GM11168 (cell line): ENCODE data around the gene MEIS3.

Experiments
- in situ Hi-C: fragments of 300-500 bp; cut with MboI; formaldehyde crosslinking; loops from one replicate; pipeline ENCODE4 v1.12.0; 2022; ENCODE audit warnings: low sequenced_read_pairs; ENCODE audit not compliant: unreplicated experiment

MEIS3 gene

DNA sequence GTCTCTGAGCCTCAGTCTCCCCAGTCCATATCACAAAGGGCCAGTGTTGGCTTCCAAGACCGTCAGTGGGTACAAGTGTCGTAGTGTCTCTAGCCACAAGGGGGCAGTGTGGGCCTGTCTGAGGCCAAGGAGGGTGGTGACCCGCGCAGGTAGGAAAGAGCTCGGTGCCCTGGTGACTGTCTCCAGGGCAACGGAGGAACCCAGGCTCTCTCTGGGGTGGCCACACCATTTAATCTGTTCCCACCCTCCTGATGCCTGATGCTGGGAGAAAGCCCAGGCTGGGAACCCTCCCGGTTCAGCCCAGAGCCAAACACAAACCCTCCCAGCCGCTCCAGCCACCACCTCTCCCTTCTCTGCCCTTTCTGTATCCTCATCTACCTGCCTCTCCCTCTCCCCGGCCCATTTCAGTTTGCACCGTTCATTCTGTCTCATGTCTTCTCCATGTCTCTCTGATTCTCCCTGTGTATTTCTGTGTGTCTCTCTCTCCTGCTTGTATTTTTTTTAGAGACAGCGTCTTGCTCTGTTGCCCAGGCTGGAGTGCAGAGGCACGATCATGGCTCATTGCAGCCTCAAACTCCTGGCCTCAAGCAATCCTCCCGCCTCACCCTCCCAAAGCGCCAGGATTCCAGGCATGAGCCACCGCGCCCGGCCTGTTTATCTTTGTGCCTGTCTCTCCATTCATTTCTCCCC is 17.5 kb upstream of the MEIS3 start:
- in situ Hi-C loops = loop anchor here (5.0 kb wide), 2 partner anchors 35 to 255 kb away; partner anchors contain the start of gene SLC8A2

DNA sequence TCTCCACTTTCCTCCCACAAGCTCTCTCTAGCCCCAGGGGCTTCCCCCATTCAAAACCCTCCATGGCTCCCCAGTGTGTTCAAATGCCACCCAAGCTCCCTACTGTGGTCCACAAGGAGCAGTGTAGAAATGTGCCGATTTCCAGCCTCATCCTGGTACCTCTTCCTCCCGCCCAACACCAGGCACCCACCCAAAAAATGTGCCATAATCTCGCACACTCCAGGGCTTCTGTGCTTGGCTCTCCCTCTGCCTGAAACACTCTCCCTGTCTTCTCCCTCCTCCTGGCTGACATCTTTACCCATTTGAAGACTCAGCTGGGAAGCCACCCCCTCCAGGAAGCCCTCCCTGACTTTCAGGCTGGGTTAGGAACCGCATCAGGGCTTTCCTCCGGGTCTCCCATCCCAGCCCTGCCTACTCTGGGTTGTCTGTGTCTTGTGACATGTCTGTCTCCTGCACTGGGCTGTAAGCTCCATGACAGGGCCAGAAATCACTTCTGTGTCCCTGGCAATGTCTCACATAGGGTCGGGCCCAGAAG is 16.6 kb upstream of the MEIS3 start:
- in situ Hi-C loops = loop anchor here (5.0 kb wide), 2 partner anchors 36 to 256 kb away; partner anchors contain the start of gene SLC8A2

DNA sequence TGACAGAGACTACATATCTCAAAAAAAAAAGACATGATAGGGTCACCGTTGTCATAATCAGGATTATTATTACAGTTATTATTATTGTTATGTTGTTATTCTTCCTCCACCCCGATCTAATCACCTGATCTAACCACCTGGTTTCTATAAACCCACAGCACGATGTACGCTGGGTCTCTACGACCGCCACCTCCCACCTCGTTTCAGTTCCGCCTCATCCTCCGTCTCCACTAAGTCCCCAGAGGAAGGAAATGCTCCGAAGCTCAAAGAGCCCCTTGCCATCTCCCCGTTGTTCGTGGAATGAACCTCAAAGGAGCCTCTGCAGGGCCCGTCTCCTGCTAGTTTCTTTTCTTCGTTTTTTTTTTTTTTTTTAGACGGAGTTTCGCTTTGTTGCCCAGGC is 15.9 kb upstream of the MEIS3 start:
- in situ Hi-C loops = loop anchor here (5.0 kb wide), 2 partner anchors 37 to 257 kb away; partner anchors contain the start of gene SLC8A2

DNA sequence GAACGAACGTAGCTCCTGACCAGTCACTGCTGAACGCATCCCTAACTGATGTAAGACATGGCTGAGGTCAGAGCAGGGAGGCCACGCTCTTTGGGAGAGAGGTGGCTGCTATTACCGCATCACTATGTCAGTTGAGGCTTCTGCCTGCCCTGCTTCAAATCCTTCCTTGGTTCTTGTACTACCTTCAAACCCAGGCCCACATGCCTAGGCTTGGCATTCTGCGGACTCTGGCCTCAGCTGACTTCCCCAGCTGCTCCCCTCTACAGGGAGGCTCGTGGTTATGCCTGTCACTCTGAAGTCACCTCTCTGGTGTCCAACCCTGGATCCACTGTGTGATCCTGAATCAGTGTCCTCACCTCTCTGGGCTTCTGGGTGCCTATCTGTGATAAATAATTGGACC is 14.8 kb upstream of the MEIS3 start:
- in situ Hi-C loops = no loop called here

DNA sequence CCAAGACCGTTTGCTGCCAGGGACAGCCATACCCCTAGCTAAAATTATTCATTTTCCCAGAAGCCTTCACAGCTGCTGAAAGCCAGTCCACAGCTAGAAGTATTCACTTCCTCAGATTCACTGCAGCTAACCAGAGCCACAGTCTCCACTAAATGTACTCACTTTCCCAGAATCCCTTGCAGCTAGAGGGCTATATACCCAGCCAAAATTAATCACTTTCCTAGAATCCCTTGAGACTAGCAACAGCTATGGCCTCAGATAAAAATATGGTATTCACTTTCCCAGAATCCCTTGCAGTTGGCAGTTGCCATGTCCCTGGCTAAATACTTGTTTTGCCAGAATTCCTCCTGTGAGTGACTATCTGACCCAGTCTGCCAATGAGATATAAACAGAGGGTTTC is 13.8 kb upstream of the MEIS3 start:
- in situ Hi-C loops = no loop called here

DNA sequence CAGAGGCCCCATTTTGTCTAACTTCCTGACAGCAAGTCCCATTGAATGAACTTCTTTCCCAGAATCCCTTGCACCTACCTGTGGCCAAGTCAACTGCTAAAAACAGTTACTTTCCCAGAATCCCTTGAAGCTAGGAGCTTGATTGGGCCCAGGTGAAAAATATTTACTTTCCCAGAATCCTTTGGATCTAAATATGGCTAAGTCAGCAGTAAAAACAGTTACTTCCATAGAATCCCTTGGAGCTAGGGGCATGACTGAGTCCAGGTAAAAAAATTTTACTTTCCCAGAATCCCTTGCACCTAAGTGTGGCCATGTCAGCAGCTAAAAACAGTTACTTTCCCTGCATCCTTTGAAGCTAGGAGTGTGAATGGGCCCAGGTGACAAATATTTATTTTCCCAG is 13.2 kb upstream of the MEIS3 start:
- in situ Hi-C loops = no loop called here

DNA sequence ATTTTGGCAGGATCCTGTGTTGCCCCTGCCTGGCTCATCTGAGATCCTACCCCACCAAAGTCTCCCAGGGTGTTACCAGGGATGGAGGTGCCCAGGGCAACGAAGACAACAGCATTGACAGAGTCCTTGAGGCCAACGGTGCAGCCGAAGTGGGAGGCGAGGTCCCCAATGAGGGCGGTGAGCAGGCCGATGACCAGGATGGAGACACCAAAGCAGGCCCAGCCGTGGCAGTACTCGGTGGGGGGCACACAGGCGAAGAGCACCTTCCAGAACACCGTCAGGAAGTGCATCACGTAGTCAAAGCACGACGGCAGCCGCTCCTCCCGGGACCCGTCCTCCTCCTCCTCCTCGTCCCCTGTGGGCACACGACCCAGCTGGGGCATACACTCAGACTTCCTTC is 12.8 kb upstream of the MEIS3 start:
- in situ Hi-C loops = no loop called here

DNA sequence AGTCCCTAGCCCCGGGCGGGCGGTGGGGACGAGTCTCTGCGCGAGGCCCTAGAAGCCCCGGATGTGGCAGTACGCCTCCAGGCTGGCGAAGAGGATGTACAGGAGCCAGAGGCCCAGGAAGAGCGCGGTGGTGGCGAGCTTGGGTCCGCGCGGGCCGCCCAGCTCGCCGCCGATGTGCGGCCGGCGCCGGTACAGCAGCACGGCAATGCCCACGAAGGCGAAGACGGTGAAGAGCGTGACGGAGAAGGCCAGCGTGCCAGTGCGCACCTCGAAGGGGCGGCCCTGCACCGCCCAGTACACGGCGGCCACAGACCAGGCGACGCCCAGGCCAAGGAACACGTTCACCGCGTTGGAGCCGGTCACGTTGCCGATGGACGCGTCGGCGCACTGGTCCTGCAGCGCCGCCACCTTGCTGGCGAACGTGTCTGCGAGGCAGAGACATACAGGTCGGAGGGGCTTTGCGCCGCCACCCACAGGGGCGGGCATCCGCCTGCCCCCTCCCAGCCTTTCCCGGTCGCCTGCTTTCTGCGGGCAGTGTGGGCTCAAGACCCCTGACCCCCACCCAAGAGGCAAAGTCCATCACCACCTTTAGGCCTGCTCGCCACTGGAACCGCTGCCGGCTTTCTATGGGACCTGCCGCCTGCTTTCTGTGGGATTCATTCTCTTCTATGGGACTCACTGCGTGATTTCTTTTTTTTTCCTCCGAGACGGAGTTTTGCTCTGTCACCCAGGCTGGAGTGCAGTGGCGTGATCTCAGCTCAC is 10.9 kb upstream of the MEIS3 start:
- in situ Hi-C loops = no loop called here

DNA sequence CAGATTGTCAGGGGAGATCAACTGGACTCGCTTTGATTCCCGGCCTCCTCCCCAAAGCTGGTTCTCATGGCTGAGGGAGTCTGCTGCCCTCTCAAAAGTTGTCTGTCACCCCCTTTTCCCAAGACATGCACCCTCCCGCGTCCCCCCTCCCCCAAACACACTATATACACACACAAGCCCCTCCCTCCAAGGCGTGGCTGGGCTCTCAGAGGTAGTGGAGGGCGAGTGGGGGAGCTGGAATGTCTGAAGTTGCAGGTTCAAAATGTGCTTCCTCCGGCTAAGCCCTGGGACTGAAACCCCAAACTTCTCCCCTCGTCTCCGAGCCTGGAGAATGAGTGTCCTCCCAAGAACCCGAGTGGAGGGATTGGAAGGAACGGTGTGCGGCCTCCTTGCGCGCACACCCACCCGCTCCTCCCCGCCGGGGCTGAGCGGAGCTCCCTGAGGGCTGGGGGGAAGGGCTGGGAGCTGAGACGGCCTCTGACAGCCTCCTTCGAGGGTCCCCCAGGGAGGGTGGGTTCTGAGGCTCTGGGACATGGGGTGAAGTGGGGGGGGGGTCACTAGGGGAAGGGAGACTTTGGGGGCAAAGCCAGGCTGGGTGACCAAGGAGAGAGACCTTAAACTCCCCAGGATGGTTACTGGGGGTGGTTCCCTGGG is 9.9 kb upstream of the MEIS3 start:
- in situ Hi-C loops = no loop called here

DNA sequence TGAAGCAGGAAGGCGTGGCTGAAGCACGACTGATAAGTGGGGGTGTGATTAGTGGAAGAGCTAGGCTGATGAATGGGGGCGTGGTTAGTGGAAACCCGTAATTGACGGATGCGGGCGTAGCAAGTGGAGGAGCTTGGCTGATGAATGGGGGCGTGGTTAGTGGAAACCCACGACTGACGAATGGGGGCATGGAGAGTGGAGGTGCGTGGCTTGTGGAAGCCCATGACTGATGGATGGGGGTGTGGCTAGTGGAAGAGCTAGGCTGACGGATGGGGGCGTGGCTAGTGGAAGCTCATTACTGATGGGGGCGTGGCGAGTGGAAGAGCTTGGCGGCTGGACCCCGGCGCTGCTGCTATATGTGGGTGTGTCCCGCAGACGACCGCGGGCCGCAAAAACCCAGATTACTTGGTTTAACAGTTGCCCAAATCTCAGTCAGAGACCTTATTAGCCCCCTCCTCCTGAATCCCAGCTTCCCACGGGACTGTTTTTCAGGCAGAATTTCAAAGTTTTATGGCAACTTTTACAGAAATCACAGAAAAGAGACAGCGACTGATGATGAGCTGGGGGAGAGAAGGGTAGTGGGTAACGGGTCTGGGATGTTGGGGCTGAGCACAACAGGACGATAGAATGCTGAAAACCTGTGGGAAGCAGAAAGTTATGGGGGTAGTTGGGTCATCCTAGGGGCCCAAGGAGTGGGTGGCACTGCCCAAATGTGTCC is 9.0 kb upstream of the MEIS3 start:
- in situ Hi-C loops = no loop called here

DNA sequence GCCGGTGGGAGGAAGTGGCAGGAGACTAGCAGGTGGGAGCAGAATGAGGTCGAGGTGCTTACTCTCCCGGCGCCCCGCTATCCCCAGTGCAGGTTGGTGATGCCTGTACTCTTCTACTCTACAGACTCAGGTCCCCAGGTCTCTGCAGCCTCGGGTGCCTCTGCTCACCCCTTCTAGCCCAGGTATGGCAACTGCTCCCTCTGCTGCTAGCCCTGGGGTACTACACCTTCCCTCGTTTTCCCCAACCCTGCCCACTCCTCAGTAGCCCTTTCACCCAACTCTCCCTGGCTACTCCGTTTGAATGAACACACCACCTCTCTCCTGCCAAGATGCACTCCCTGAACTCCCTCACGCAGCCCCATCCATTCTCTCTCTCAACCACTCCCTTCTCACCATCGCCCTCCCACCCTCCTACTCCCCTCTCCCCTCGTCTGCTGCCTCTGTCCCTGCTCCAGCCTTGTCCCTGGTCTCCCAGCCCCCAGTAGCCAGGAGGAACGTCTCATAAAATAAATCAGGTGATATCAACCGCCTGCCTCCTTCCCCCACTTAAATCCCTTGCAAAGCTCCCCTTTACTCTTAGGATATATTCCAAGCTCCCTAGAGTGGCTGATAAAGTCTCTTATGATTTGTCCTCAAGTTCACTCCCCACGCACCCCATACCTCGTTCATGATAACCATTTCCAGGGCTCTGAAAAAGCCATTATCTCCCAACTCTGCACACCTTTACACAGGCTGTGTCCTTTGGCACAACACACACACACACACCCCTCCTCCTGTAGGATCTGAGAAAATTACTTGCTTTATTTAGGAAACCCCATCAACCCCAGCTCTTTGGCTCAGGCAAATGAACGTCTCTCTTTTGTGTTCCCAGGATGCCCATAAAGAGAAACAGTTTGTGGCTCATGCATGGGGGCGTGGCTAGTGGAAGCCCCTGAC is 8.2 kb upstream of the MEIS3 start:
- in situ Hi-C loops = no loop called here

DNA sequence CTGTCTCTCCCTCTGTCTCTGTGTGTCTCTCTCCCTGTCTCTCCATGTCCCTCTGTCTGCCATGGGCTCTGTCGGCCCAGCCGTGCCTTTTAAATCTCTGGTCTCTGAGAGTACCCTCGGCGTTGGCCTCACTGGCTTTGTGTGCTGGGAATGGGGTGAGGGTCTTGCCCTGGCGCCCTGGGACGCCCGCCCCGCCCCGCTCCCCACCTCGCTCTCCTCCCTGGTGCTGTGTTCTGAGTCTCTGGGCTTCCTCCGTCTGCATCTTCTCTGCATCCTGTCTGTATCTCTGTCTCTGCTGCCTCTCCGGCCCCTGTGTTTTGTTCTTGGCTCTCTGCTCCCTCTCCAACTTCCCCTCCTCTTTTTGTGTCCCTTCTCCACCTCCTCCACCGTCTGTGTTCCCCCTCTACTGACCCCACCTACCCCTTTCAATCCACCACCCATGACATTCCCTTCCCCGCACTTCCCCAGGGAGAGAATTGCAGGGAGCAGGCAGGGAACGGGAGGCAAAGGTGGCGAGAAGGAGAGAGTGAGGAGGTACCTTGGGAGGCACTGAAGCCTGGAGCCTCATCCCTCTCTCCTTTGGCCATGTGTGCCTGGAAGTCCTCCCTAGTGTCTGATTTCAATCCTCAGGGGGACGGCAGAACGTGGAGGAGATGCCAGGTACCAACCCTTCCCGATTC is 4.0 kb upstream of the MEIS3 start:
- in situ Hi-C loops = no loop called here

DNA sequence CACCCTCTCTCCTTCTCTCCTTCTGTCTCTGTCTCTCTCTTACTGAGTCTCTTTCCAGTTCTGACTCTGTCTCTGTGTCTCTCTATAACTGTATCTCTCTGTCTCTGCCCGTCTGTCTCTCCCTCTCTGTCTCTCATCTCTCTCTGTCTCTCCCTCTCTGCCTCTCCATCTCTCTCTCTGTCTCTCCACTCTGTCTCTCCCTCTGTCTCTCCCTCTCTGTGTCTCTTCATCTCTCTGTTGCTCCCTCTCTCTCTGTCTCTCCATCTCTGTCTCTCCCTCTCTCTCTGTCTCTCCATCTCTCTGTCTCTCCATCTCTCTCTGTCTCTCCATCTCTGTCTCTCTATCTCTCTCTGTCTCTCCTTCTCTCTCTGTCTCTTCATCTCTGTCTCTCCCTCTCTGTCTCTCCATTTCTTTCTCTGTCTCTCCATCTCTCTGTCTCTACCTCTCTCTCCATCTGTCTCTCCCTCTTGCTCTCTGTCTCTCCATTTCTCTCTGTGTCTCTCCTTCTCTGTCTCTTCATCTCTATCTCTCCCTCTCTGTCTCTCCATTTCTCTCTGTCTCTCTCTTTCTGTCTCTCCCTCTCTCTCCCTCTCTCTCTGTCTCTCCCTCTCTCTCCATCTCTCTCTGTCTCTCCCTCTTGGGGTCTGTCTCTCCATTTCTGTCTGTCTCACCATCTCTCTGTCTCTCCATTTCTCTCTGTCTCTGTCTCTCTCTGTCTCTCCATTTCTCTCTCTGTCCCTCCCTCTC is 3.3 kb upstream of the MEIS3 start:
- in situ Hi-C loops = no loop called here

DNA sequence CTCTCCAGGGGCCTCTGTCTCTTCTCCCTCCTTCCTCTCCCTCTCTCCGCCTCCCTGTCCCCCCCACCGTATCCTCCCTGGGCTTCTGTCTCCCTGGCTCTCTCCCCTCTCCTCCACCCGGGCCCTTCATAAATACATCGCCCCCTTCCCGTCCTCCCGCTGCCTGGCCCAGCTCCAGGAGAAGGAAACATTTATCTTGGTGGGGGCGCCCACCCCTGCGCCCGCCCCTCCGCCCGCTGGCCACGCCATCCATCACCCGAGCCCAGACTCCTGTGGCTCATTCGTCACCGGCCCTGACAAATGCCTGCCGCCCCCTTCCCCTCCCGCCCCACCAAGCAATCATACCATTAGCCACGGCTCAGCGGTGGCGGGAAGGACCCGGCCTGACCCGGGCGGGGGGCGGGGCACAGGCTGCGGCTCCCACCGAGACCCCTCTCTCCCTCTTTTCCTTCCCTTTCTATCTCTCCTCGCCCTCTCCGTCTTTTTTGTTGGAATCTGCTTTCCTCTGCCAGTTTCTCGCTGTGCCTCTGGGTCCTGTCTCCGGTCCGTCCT is 2.6 kb upstream of the MEIS3 start:
- in situ Hi-C loops = no loop called here

DNA sequence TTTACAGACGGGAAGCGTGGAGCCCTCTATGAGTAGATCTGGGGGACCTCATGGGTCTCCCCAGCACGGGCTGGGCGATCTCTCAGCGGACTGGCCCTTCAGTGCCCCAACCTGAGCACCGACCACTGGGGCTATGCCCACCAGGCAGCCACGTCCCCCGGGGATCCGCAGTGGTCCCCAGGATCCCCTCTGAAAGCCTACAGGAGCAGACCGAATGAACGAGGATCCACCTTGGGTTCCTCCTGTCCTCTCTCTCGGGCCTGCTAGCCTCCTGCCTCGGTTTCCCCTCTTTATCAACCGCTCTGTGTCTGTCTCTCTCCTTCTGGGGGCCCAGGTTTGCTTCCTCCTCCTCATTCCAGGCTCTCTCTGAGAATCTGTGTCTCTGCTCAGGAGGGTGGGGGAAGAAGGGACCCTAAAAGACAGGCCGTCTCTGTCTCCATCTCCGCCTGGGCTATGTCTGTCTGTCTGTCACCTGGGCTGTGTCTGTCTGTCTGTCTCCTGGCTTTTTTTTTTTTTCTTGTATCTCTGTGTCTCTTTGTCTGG is 2.0 kb upstream of the MEIS3 start:
- in situ Hi-C loops = no loop called here

DNA sequence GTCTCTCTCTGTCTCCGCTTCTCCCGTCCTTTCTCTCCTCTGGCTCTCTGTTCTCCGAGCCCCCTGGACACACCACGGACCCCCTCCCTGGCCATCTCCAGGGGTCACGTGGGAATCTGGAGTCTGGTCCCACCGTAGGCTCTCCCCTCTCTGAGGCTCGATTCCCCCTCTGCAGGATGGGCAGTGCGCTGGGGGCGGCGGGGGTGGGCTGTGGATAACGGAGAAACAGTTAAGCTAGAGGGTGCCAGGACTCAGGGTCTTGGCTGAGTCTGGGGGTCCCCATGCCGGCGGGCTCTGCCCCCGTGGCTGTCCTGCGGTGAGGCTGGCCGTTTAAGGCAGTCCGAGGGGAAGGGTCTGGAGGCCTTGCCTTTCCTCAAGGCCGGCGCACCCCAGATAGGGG is 462 bp upstream of the MEIS3 start:
- in situ Hi-C loops = no loop called here

DNA sequence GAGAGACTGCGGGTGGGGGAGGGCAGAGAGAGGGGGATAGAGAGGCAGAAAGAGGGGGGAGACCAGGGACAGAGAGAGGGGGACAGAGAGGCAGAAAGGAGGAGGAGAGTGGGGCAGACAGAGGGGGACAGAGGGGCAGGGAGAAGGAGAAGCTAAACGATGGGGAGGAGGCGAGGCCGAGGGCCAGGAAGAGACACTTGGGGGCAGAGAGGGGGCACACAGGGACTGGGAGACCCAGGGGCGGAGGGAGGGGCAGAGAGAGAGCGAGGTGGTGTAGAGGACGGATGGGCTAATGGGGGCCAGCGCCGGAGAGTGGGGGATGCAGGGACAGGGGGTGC is 666 bp downstream of the MEIS3 start:
- in situ Hi-C loops = no loop called here
